HEK293 (cell line): ENCODE data around the gene PDE2A.

Source experiments
- CTCF ChIA-PET: fragments of 350-600 bp; formaldehyde crosslinking; extraction: SDS; loops from one replicate; lab custom pipeline; 2021; ENCODE audit warnings: antibody characterized with exemption; lab: Yijun Ruan, JAX
- POLR2A ChIA-PET: fragments of 300-600 bp; formaldehyde crosslinking; extraction: SDS; loops from one replicate; lab custom pipeline; 2020; ENCODE audit warnings: antibody characterized with exemption, inconsistent platforms; lab: Yijun Ruan, JAX
- H3K27ac ChIP-seq: fragments of 200-500 bp; sonication (Bioruptor generic); 2 replicates; pipeline ENCODE4 v1.5.1; 2014; ENCODE audit warnings: low read depth, low read length, control low read depth, inconsistent platforms; ENCODE audit errors: extremely low read depth
- H3K36me3 ChIP-seq, 2 experiments: fragments of 200-500 bp in 1 of 2; sonication (Bioruptor generic) in 1 of 2; 1 replicate in 1 of 2; 2 replicates in 1 of 2; pipeline ENCODE4 v1.5.1; 2014 to 2017; ENCODE audit warnings: inconsistent platforms in 2 of 2, low read length in 2 of 2; ENCODE audit not compliant: control insufficient read depth in 2 of 2, insufficient read depth in 1 of 2
- H3K4me1 ChIP-seq: fragments of 200-500 bp; sonication (Bioruptor generic); 2 replicates; pipeline ENCODE4 v1.5.1; 2014; ENCODE audit warnings: mild to moderate bottlenecking, low read length, inconsistent platforms; ENCODE audit not compliant: control insufficient read depth, insufficient read depth
- H3K4me3 ChIP-seq: 2 replicates; pipeline ENCODE4 v1.5.1; 2011; ENCODE audit warnings: low read depth, mild to moderate bottlenecking, control low read depth, low read length, moderate library complexity
- H3K9me3 ChIP-seq: fragments of 200-500 bp; sonication (Bioruptor generic); 2 replicates; pipeline ENCODE4 v1.5.1; 2014; ENCODE audit warnings: low read depth, low read length, inconsistent platforms; ENCODE audit not compliant: control insufficient read depth, insufficient read depth
- GLI4 ChIP-seq: fragments of 450-650 bp; formaldehyde crosslinking; IDR thresholded peaks from 2 replicates; pipeline ENCODE4 v1.5.1; 2016; ENCODE audit warnings: missing biosample characterization, missing genetic modification characterization
- HOXA7 ChIP-seq: sonication (generic); formaldehyde crosslinking; IDR thresholded peaks from 2 replicates; pipeline ENCODE4 v1.8.1; 2022; ENCODE audit warnings: missing genetic modification reagents, borderline replicate concordance
- INSM2 ChIP-seq: fragments of 450-650 bp; formaldehyde crosslinking; IDR thresholded peaks from 2 replicates; pipeline ENCODE4 v1.5.1; 2016; ENCODE audit warnings: missing biosample characterization, missing genetic modification characterization
- KLF7 ChIP-seq: fragments of 450-650 bp; formaldehyde crosslinking; IDR thresholded peaks from 2 replicates; pipeline ENCODE4 v1.5.1; 2016; ENCODE audit warnings: missing biosample characterization, missing genetic modification characterization, borderline replicate concordance
- MEIS1 ChIP-seq: sonication (generic); formaldehyde crosslinking; IDR thresholded peaks from 2 replicates; pipeline ENCODE4 v1.8.1; 2022; ENCODE audit warnings: missing genetic modification reagents, mild to moderate bottlenecking, borderline replicate concordance
- RBAK ChIP-seq: fragments of 450-650 bp; formaldehyde crosslinking; IDR thresholded peaks from 2 replicates; pipeline ENCODE4 v1.5.1; 2016; ENCODE audit warnings: missing biosample characterization, missing genetic modification characterization
- SP2 ChIP-seq: fragments of 450-650 bp; formaldehyde crosslinking; IDR thresholded peaks from 2 replicates; pipeline ENCODE4 v1.5.1; 2016; ENCODE audit warnings: missing biosample characterization, missing genetic modification characterization
- SP3 ChIP-seq: fragments of 450-650 bp; formaldehyde crosslinking; IDR thresholded peaks from 2 replicates; pipeline ENCODE4 v1.5.1; 2016; ENCODE audit warnings: missing biosample characterization, missing genetic modification characterization
- YY1 ChIP-seq: fragments of 450-650 bp; formaldehyde crosslinking; IDR thresholded peaks from 2 replicates; pipeline ENCODE4 v1.5.1; 2018; ENCODE audit warnings: missing biosample characterization, missing genetic modification characterization
- ZBTB20 ChIP-seq: fragments of 450-650 bp; formaldehyde crosslinking; IDR thresholded peaks from 2 replicates; pipeline ENCODE4 v1.5.1; 2016; ENCODE audit warnings: missing biosample characterization, missing genetic modification characterization
- ZBTB26 ChIP-seq: fragments of 450-650 bp; formaldehyde crosslinking; optimal IDR thresholded peaks from 2 replicates; pipeline ENCODE3; 2016; ENCODE audit warnings: missing biosample characterization, mild to moderate bottlenecking, missing genetic modification characterization
- ZNF133 ChIP-seq: fragments of 450-650 bp; formaldehyde crosslinking; IDR thresholded peaks from 2 replicates; pipeline ENCODE4 v1.5.1; 2016; ENCODE audit warnings: missing biosample characterization, missing genetic modification characterization
- ZNF202 ChIP-seq: fragments of 450-650 bp; formaldehyde crosslinking; IDR thresholded peaks from 2 replicates; pipeline ENCODE4 v1.5.1; 2016; ENCODE audit warnings: missing biosample characterization, missing genetic modification characterization, borderline replicate concordance
- ZNF354C ChIP-seq: fragments of 450-650 bp; formaldehyde crosslinking; IDR thresholded peaks from 2 replicates; pipeline ENCODE4 v1.5.1; 2016; ENCODE audit warnings: missing biosample characterization, missing genetic modification characterization, low read depth, borderline replicate concordance
- ZNF501 ChIP-seq: fragments of 450-650 bp; formaldehyde crosslinking; IDR thresholded peaks from 2 replicates; pipeline ENCODE4 v1.5.1; 2016; ENCODE audit warnings: missing biosample characterization, missing genetic modification characterization
- ZNF658 ChIP-seq: fragments of 450-650 bp; formaldehyde crosslinking; IDR thresholded peaks from 2 replicates; pipeline ENCODE4; 2016; ENCODE audit warnings: missing biosample characterization, missing genetic modification characterization
- ZNF660 ChIP-seq: fragments of 450-650 bp; IDR thresholded peaks from 2 replicates; pipeline ENCODE4 v1.5.1; 2018; ENCODE audit warnings: missing biosample characterization, mild to moderate bottlenecking, missing genetic modification characterization
- ZNF785 ChIP-seq: fragments of 450-650 bp; formaldehyde crosslinking; IDR thresholded peaks from 2 replicates; pipeline ENCODE4 v1.5.1; 2016; ENCODE audit warnings: missing biosample characterization, missing genetic modification characterization
- TF ChIP-seq, protein P1 (sequence below): fragments of 450-650 bp; formaldehyde crosslinking; IDR thresholded peaks from 2 replicates; pipeline ENCODE4 v1.5.1; 2017; ENCODE audit warnings: missing biosample characterization, mild to moderate bottlenecking, missing genetic modification characterization, moderate library complexity
- TF ChIP-seq, protein P2 (sequence below): fragments of 450-650 bp; formaldehyde crosslinking; IDR thresholded peaks from 2 replicates; pipeline ENCODE4 v1.5.1; 2016; ENCODE audit warnings: missing biosample characterization, missing genetic modification characterization
- TF ChIP-seq, protein P3 (sequence below): fragments of 450-650 bp; formaldehyde crosslinking; IDR thresholded peaks from 2 replicates; pipeline ENCODE4 v1.5.1; 2016; ENCODE audit warnings: missing biosample characterization, missing genetic modification characterization
- TF ChIP-seq, protein P4 (sequence below): fragments of 450-650 bp; formaldehyde crosslinking; IDR thresholded peaks from 2 replicates; pipeline ENCODE4 v1.5.1; 2016; ENCODE audit warnings: missing biosample characterization, missing genetic modification characterization

Gene PDE2A

DNA sequence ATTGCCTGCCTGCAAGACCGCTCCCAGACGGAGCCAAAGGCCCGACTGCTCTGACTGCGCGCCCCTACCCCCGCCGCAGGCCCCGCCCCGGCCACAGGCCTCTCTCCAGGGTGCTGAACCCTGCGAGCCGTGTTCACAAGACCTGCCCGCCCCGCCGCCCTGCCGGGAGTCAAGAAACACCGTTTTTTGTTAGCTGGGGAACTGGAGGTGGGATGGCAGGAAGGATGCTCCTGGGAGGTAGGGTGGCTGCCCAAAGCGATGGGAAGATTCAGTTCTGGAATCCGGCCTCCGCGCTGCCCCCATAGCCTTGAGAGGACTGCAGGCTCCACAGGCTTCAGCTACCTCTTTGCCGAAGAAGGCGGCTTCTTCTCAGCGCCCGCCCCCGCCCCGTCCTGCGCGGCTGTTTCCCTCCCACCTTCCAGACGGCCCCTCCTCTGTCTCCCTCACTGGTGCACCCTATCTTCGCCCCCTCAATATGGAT is 2.7 kb upstream of the PDE2A start (continued):
- TF ChIP-seq, protein P1, sequence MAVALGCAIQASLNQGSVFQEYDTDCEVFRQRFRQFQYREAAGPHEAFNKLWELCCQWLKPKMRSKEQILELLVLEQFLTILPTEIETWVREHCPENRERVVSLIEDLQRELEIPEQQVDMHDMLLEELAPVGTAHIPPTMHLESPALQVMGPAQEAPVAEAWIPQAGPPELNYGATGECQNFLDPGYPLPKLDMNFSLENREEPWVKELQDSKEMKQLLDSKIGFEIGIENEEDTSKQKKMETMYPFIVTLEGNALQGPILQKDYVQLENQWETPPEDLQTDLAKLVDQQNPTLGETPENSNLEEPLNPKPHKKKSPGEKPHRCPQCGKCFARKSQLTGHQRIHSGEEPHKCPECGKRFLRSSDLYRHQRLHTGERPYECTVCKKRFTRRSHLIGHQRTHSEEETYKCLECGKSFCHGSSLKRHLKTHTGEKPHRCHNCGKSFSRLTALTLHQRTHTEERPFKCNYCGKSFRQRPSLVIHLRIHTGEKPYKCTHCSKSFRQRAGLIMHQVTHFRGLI (tag by site-specific recombination) = no peak
- TF ChIP-seq, protein P2, sequence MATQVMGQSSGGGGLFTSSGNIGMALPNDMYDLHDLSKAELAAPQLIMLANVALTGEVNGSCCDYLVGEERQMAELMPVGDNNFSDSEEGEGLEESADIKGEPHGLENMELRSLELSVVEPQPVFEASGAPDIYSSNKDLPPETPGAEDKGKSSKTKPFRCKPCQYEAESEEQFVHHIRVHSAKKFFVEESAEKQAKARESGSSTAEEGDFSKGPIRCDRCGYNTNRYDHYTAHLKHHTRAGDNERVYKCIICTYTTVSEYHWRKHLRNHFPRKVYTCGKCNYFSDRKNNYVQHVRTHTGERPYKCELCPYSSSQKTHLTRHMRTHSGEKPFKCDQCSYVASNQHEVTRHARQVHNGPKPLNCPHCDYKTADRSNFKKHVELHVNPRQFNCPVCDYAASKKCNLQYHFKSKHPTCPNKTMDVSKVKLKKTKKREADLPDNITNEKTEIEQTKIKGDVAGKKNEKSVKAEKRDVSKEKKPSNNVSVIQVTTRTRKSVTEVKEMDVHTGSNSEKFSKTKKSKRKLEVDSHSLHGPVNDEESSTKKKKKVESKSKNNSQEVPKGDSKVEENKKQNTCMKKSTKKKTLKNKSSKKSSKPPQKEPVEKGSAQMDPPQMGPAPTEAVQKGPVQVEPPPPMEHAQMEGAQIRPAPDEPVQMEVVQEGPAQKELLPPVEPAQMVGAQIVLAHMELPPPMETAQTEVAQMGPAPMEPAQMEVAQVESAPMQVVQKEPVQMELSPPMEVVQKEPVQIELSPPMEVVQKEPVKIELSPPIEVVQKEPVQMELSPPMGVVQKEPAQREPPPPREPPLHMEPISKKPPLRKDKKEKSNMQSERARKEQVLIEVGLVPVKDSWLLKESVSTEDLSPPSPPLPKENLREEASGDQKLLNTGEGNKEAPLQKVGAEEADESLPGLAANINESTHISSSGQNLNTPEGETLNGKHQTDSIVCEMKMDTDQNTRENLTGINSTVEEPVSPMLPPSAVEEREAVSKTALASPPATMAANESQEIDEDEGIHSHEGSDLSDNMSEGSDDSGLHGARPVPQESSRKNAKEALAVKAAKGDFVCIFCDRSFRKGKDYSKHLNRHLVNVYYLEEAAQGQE (tag by site-specific recombination) = peak; percentile 94
- TF ChIP-seq ZBTB20 (peak; percentile 35; the same call in 1 of the 2 replicates), ZBTB26 (tag by site-specific recombination) (peak; percentile 19), ZNF202 (tag by site-specific recombination) (no peak), ZNF785 (no peak), SP2 (peak; percentile 56), GLI4 (tag by site-specific recombination) (no peak), SP3 (tag by site-specific recombination) (0 out of 2 replicates have a peak, but pooled peaks have one; percentile 14)
- TF ChIP-seq, all 188 proteins: peak for 9

- Histone ChIP-seq H3K9me3 (no peaks in the 10 kb centered on the region), H3K4me3 (no peak overlapping the region), H3K27ac (no peak overlapping the region), H3K4me1 (no peaks in the 10 kb centered on the region), H3K36me3 (no peaks in the 10 kb centered on the region)
- ChIA-PET CTCF (interaction anchor here (1.0 to 2.5 kb wide), 3 partner anchors 9 to 85 kb away, joined by 3 to 7 read pairs (median 6); no protein-coding TSS in a partner anchor), POLR2A (no interaction called here)
- no peak for TF ChIP-seq INSM2 (tag by site-specific recombination)
- TF ChIP-seq KLF7 (tag by site-specific recombination) = no peak
- TF ChIP-seq ZNF658 (tag by site-specific recombination) = no peak
- no peak for TF ChIP-seq ZNF354C (tag by site-specific recombination)
- TF ChIP-seq ZNF660 (tag by site-specific recombination) = no peak
- TF ChIP-seq MEIS1 (CRISPR knock-in tag) = no peak
- TF ChIP-seq ZNF133 (tag by site-specific recombination) = no peak
- TF ChIP-seq ZNF501 = no peak
- TF ChIP-seq RBAK (tag by site-specific recombination) = no peak
- TF ChIP-seq, protein P3, sequence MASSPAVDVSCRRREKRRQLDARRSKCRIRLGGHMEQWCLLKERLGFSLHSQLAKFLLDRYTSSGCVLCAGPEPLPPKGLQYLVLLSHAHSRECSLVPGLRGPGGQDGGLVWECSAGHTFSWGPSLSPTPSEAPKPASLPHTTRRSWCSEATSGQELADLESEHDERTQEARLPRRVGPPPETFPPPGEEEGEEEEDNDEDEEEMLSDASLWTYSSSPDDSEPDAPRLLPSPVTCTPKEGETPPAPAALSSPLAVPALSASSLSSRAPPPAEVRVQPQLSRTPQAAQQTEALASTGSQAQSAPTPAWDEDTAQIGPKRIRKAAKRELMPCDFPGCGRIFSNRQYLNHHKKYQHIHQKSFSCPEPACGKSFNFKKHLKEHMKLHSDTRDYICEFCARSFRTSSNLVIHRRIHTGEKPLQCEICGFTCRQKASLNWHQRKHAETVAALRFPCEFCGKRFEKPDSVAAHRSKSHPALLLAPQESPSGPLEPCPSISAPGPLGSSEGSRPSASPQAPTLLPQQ (tag by site-specific recombination) = no peak
- TF ChIP-seq YY1 (tag by site-specific recombination) = no peak
- TF ChIP-seq ZNF202 (tag by site-specific recombination) = no peak
- TF ChIP-seq, protein P4, sequence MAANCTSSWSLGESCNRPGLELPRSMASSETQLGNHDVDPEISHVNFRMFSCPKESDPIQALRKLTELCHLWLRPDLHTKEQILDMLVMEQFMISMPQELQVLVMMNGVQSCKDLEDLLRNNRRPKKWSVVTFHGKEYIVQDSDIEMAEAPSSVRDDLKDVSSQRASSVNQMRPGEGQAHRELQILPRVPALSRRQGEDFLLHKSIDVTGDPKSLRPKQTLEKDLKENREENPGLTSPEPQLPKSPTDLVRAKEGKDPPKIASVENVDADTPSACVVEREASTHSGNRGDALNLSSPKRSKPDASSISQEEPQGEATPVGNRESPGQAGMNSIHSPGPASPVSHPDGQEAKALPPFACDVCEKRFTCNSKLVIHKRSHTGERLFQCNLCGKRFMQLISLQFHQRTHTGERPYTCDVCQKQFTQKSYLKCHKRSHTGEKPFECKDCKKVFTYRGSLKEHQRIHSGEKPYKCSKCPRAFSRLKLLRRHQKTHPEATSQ (tag by site-specific recombination) = no peak
- TF ChIP-seq HOXA7 (CRISPR knock-in tag) = no peak
Measured at GRCh38 chr11:72675221-72675620, 999 bp upstream of the PDE2A start.
